ENCODE measurements around the gene CYB5R4. TPM values are rescaled to one million over a fixed set of nuclear protein-coding genes. Genes with fewer than 3 reads are reported as not detected.

CYB5R4 gene
- total and polyA plus RNA-seq, 2 of the 13 experiments (the other 11 are each of a cell fraction or from before 2014, with no cell fraction given): 5.3 to 26.1 TPM

DNA sequence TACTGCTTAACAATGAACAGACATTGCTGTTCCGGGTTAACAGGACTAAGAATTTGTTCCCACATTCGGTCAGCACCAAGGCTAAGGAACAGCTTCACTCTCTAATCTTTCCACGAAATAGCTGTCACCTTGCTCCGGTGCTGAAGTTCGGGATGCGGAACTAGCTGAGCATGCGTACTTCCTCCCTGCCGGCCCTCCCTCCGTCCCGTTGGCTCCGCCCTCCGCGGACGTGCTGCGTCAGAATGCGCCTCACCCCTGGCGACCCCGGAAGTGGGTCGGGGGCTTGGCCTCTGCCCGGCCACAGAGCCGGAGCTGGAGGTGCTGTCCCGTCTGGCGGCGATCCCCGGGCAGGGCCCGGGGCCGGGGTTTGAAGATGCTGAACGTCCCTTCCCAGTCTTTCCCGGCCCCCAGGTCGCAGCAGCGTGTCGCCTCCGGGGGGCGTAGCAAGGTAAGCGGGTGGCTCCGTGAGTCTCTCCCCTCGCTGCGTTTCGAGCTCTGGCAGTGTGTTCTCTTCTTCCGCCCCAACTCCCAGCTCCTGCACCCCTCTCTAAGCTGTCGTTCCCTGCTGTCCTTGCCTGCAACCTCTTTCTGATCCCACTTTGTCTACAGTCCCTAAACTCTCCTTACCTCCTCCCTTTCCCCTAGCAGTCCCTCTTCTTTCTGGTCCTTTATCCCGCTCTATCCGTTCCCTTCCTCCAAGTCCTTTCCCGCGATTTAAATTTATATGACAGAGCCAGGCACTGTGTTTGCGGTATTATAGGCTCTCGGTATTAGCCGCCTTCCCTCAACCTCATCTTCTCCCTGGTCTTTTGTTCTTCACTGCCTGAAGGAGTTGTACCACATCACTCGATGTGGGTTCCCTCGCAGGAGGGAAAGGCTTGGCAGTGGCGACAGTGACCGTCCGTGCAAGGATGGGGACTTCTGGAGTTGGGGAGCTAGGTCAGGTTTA, at the start of gene CYB5R4 (continued):
- TF ChIP-seq, protein P1, sequence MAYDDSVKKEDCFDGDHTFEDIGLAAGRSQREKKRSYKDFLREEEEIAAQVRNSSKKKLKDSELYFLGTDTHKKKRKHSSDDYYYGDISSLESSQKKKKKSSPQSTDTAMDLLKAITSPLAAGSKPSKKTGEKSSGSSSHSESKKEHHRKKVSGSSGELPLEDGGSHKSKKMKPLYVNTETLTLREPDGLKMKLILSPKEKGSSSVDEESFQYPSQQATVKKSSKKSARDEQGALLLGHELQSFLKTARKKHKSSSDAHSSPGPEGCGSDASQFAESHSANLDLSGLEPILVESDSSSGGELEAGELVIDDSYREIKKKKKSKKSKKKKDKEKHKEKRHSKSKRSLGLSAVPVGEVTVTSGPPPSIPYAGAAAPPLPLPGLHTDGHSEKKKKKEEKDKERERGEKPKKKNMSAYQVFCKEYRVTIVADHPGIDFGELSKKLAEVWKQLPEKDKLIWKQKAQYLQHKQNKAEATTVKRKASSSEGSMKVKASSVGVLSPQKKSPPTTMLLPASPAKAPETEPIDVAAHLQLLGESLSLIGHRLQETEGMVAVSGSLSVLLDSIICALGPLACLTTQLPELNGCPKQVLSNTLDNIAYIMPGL (CRISPR knock-in tag; IDR thresholded peaks at IDR 0.05; ENCODE audit: borderline replicate concordance in 1 of 2, low read depth in 1 of 2): peak; percentile 76 to 85

DNA sequence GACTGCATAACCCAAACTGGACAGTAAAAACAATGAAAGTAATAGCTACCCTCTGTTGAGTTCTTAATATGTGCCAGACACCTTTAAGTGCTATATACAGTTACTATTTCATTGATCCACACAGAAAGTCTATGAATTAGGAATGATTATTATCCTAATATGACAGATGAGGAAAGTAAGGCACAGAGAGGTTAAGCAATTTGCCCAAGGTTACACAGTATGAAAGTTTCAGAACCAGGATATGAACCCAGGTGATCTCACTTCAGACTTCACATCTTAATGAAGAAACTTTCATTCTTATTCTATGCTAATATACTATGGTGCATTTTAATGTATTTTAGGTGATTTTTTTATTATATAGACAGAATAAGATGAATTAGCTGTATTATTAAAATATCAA, 46.9 kb upstream of the CYB5R4 start:
- H2AFZ ChIP-seq (ENCODE audit: low read length): no peak overlapping the region
- POLR2A ChIA-PET: no interaction called here
- DNase-seq (ENCODE audit: low spot score): no peak
- H3K9ac ChIP-seq (ENCODE audit: insufficient read depth, low read depth, low read length): no peak overlapping the region
- H3K4me3 ChIP-seq (replicated peaks in 1 of 3; ENCODE audit: insufficient read depth in 1 of 3, low read depth in 2 of 3, low read length in 3 of 3): no peak overlapping the region
- no peaks in the 10 kb centered on the region for H4K20me1 ChIP-seq (ENCODE audit: insufficient read depth, low read length)
- no peaks in the 10 kb centered on the region for H3K27me3 ChIP-seq (ENCODE audit: control insufficient read depth in 1 of 2, insufficient read depth in 2 of 2, low read length in 2 of 2)
- TF ChIP-seq ZNF124 (CRISPR knock-in tag; IDR thresholded peaks at IDR 0.05): no peak
- TF ChIP-seq, protein P2, sequence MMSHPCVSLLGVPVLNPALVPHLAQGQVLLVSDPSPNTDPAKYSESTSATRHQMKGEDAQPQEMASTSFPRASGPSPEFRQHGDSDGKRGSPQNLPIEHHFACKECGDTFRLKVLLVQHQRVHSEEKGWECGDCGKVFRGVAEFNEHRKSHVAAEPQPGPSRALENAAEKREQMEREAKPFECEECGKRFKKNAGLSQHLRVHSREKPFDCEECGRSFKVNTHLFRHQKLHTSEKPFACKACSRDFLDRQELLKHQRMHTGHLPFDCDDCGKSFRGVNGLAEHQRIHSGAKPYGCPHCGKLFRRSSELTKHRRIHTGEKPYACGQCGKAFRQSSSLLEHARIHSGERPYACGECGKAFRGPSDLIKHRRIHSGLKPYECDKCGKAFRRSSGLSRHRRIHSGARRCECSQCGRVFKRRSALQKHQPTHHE (CRISPR knock-in tag; IDR thresholded peaks at IDR 0.05; ENCODE audit: borderline replicate concordance): no peak
- no peak for TF ChIP-seq ATF7 (IDR thresholded peaks at IDR 0.05)
- no peak for TF ChIP-seq ATF7 (CRISPR knock-in tag; IDR thresholded peaks at IDR 0.05)
- no peak for TF ChIP-seq SETDB1 (CRISPR knock-in tag; IDR thresholded peaks at IDR 0.05; ENCODE audit: borderline replicate concordance)
- TF ChIP-seq ZMYM3 (CRISPR knock-in tag; IDR thresholded peaks at IDR 0.05): no peak
- H3K79me2 ChIP-seq (ENCODE audit: insufficient read depth, low read length): no peaks in the 10 kb centered on the region
- H3K4me2 ChIP-seq (ENCODE audit: low read depth, low read length): no peak overlapping the region
- H3K27ac ChIP-seq (ENCODE audit: extremely low read length, insufficient read depth, low read length): no peak overlapping the region
- intact Hi-C loops (cut with micrococcal nuclease; ENCODE audit: unreplicated experiment): no loop called here
- no peaks in the 10 kb centered on the region for H3K4me1 ChIP-seq (ENCODE audit: insufficient read depth, low read length)
- no peak for FAIRE-seq
- no TSS peak for BruUV-seq (replicated peaks)
- CTCF ChIA-PET (ENCODE audit: low intra/inter-chr PET ratio, low total read pairs): no interaction called here
- no peaks in the 10 kb centered on the region for H3K36me3 ChIP-seq (replicated peaks in 1 of 2; ENCODE audit: control insufficient read depth in 1 of 2, insufficient read depth in 2 of 2, low read length in 2 of 2)
- in situ Hi-C loops (cut with HindIII; ENCODE audit: extremely low pct_ligation_motif_present, low pct_unique_long_range_greater_than_20kb): no loop called here
- H3K9me3 ChIP-seq (ENCODE audit: low read length): no peaks in the 10 kb centered on the region
- ATAC-seq: no peak

All from HepG2 (cell line).